22Rv1 (cell line): ENCODE measurements around the gene HCAR1.

Source experiments
- ZFX ChIP-seq: fragments of 450-650 bp; IDR thresholded peaks from 2 replicates; pipeline ENCODE4 v1.6.1; 2017; ENCODE audit warnings: antibody characterized with exemption, borderline replicate concordance
- TF ChIP-seq, protein P1 (sequence below): fragments of 450-650 bp; IDR thresholded peaks from 2 replicates; pipeline ENCODE4 v1.5.1; 2017; ENCODE audit warnings: mild to moderate bottlenecking

- TF ChIP-seq, protein P1, sequence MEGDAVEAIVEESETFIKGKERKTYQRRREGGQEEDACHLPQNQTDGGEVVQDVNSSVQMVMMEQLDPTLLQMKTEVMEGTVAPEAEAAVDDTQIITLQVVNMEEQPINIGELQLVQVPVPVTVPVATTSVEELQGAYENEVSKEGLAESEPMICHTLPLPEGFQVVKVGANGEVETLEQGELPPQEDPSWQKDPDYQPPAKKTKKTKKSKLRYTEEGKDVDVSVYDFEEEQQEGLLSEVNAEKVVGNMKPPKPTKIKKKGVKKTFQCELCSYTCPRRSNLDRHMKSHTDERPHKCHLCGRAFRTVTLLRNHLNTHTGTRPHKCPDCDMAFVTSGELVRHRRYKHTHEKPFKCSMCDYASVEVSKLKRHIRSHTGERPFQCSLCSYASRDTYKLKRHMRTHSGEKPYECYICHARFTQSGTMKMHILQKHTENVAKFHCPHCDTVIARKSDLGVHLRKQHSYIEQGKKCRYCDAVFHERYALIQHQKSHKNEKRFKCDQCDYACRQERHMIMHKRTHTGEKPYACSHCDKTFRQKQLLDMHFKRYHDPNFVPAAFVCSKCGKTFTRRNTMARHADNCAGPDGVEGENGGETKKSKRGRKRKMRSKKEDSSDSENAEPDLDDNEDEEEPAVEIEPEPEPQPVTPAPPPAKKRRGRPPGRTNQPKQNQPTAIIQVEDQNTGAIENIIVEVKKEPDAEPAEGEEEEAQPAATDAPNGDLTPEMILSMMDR, result no peak
- no peak for TF ChIP-seq ZFX
Measured at GRCh38 chr12:122721057-122721545, 9.5 kb downstream of the HCAR1 start.
